Measurements from ENCODE around the gene ARL13B.

DNA sequence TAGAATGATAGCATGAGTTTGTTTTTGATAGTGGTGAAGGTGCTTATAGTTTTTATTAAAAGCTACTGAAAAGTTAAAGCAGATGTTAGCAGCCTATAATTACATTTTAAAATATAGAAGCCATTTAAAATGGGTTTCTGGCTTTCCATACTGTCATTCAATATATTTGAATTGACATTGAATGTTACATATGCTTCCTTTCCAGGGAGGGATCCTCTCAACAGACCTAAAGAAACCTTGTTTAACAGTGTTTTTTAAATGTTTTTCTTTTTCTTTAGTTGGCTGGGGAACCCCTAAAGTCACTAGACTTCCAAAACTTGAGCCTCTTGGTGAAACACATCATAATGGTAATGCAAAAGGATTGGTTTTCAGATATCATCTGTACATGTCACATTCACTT lies 70.6 kb downstream of the ARL13B start:
- TF ChIP-seq, protein P1, sequence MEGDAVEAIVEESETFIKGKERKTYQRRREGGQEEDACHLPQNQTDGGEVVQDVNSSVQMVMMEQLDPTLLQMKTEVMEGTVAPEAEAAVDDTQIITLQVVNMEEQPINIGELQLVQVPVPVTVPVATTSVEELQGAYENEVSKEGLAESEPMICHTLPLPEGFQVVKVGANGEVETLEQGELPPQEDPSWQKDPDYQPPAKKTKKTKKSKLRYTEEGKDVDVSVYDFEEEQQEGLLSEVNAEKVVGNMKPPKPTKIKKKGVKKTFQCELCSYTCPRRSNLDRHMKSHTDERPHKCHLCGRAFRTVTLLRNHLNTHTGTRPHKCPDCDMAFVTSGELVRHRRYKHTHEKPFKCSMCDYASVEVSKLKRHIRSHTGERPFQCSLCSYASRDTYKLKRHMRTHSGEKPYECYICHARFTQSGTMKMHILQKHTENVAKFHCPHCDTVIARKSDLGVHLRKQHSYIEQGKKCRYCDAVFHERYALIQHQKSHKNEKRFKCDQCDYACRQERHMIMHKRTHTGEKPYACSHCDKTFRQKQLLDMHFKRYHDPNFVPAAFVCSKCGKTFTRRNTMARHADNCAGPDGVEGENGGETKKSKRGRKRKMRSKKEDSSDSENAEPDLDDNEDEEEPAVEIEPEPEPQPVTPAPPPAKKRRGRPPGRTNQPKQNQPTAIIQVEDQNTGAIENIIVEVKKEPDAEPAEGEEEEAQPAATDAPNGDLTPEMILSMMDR (conservative IDR thresholded peaks at IDR 0.05; ENCODE audit: low read depth, low read length), result no peak
- TF ChIP-seq RFX5 (IDR thresholded peaks at IDR 0.05; ENCODE audit: low read depth, low read length) (no peak), CEBPB (IDR thresholded peaks at IDR 0.05; ENCODE audit: low read depth, low read length) (no peak), RAD21 (IDR thresholded peaks at IDR 0.05; ENCODE audit: low read length) (no peak), POLR2A (IDR thresholded peaks at IDR 0.05; ENCODE audit: low read depth, low read length) (no peak), MAFK (IDR thresholded peaks at IDR 0.05; ENCODE audit: low read depth, low read length) (no peak), SMC3 (IDR thresholded peaks at IDR 0.05; ENCODE audit: low read depth, low read length) (no peak), CHD1 (IDR thresholded peaks at IDR 0.05; ENCODE audit: low read depth, low read length) (no peak)

Measured in IMR-90 (cell line).